GM23248 (cell line): ENCODE measurements around the gene MICU1.
"Not testable (repeated sequence)": the region's sequence is repeated elsewhere in the genome, so short reads cannot be mapped to it uniquely, and the experiment has no call there.

Experiments
- EZH2 ChIP-seq: fragments of 200-600 bp; sonication (generic); IDR thresholded peaks from 2 replicates; pipeline ENCODE4 v1.6.1; 2018; ENCODE audit warnings: antibody characterized with exemption, mild to moderate bottlenecking; ENCODE audit not compliant: insufficient read depth, poor library complexity, severe bottlenecking
- EZH2phosphoT487 ChIP-seq: fragments of 200-600 bp; sonication (generic); IDR thresholded peaks from 2 replicates; pipeline ENCODE4 v1.6.1; 2018; ENCODE audit warnings: antibody characterized with exemption, moderate library complexity, mild to moderate bottlenecking, low read depth; ENCODE audit not compliant: insufficient read depth

GRCh38 chr10:72467064-72467463, 158.8 kb downstream of the MICU1 start:
- not testable (repeated sequence) for TF ChIP-seq EZH2, EZH2phosphoT487
